Left lung (tissue), 10 donors: ENCODE data around the gene UNC13D. TPM values are rescaled to one million over a fixed set of nuclear protein-coding genes. Genes with fewer than 3 reads are reported as not detected.
"Not testable (repeated sequence)": the region's sequence is repeated elsewhere in the genome, so short reads cannot be mapped to it uniquely, and the experiment has no call there.

Source experiments
- ATAC-seq: fragments of 200-7000 bp; cut with Tn5 transposase; one replicate; pipeline ENCODE4 v1.9.1; 2020; ENCODE audit warnings: moderate library complexity
- DNase-seq, 4 donors: peaks; one replicate each; pipeline ENCODE4 v3.0.0-alpha.2; 2013 to 2020
- H3K27ac ChIP-seq, 2 donors: fragments of 200-600 bp; sonication (generic) in 1 of 2; one replicate each; pipeline versions ENCODE4 v1.5.0 to v1.8.0; 2020 to 2021
- H3K27me3 ChIP-seq, 2 donors: fragments of 200-600 bp; sonication (generic) in 1 of 2; one replicate each; pipeline versions ENCODE4 v1.5.0 to v1.8.0; 2020 to 2021
- H3K36me3 ChIP-seq, 2 donors: fragments of 200-600 bp; sonication (generic) in 1 of 2; one replicate each; pipeline versions ENCODE4 v1.5.0 to v1.8.0; 2020 to 2021
- H3K4me1 ChIP-seq, 2 donors: fragments of 200-600 bp; one replicate each; pipeline ENCODE4 v1.8.0; 2021
- H3K4me3 ChIP-seq, 2 donors: fragments of 200-600 bp; sonication (generic) in 1 of 2; one replicate each; pipeline versions ENCODE4 v1.5.0 to v1.8.0; 2020 to 2021; ENCODE audit warnings: mild to moderate bottlenecking in 1 of 2
- H3K9me3 ChIP-seq, 2 donors: fragments of 200-600 bp; sonication (generic) in 1 of 2; one replicate each; pipeline versions ENCODE4 v1.5.0 to v1.8.0; 2020 to 2021
- CTCF ChIP-seq, 2 donors: fragments of 200-600 bp; sonication (generic) in 1 of 2; IDR thresholded peaks; one replicate each; pipeline versions ENCODE4 v1.5.0 to v1.8.0; 2021; ENCODE audit warnings: antibody characterized with exemption in 2 of 2
- intact Hi-C, 2 donors: fragments of 100-400 bp; cut with DNase I; formaldehyde crosslinking; loops; one replicate each; pipeline versions ENCODE4 v1.11.2 to v1.14.2; 2022
- polyA plus RNA-seq, 6 donors: library from polyadenylated mRNA; unstranded; fragments of 120-200 nt; gene quantifications; one replicate each; pipeline ENCODE4 v1.2.1, GENCODE V29; 2013; ENCODE audit not compliant: insufficient read length in 6 of 6
- total RNA-seq, 2 donors: library from RNA; stranded (reverse); fragmentation: NEBNext Ultra II Directional; extraction: Animal tissue kit (Norgen Biotek cat#: 25700); gene quantifications; one replicate each; pipeline ENCODE4 v1.2.1, GENCODE V29; 2021
- donor health status: DM: no; HTN: yes; CAD: no.
- donor health status: DM: no; HTN: no; CAD: no.

Gene UNC13D
- total and polyA plus RNA-seq, 8 donors: 24.9 to 91.4 (median 40.1) TPM

GRCh38 chr17:75813081-75814020 is 30.9 kb downstream of the UNC13D start:
- no peak overlapping the region for H3K4me3 ChIP-seq
- intact Hi-C loops: no loop called here
- H3K9me3 ChIP-seq: no peaks in the 10 kb centered on the region
- DNase-seq (peak in 1 of 4 donors; percentile 71), ATAC-seq (no peak)
- H3K27me3 ChIP-seq: no peaks in the 10 kb centered on the region
- no peak overlapping the region for H3K27ac ChIP-seq
- no peak for TF ChIP-seq CTCF (IDR thresholded peaks at IDR 0.05)
- peaks cover 0 to 88% of the 10 kb centered on the region in 2 donors for H3K36me3 ChIP-seq
- H3K4me1 ChIP-seq: no peaks in the 10 kb centered on the region

- TF ChIP-seq CTCF (IDR thresholded peaks at IDR 0.05): no peak
- Histone ChIP-seq H3K27me3 (no peaks in the 10 kb centered on the region), H3K36me3 (peaks cover 0 to 78% of the 10 kb centered on the region in 2 donors), H3K4me3 (no peak overlapping the region), H3K4me1 (no peaks in the 10 kb centered on the region), H3K27ac (no peak overlapping the region), H3K9me3 (no peaks in the 10 kb centered on the region)
- ATAC-seq (no peak), DNase-seq (peak in 1 of 4 donors; percentile 51)
- intact Hi-C loops: no loop called here
Observed at GRCh38 chr17:75812096-75813013, 31.8 kb downstream of the UNC13D start.

- no peak for TF ChIP-seq CTCF (IDR thresholded peaks at IDR 0.05)
- intact Hi-C loops: no loop called here
Observed at GRCh38 chr17:75811174-75811573, 33.0 kb downstream of the UNC13D start.

GRCh38 chr17:75810756-75811155 is 33.4 kb downstream of the UNC13D start:
- peaks cover 0 to 62% of the 10 kb centered on the region in 2 donors for H3K36me3 ChIP-seq
- H3K9me3 ChIP-seq, ATAC-seq, H3K4me3 ChIP-seq, H3K4me1 ChIP-seq, DNase-seq, H3K27me3 ChIP-seq, intact Hi-C loops, H3K27ac ChIP-seq: not testable (repeated sequence)

More at GRCh38 chr17:75811174-75811573, 33.0 kb downstream of the UNC13D start:
- Histone ChIP-seq H3K27me3 (no peaks in the 10 kb centered on the region), H3K9me3 (no peaks in the 10 kb centered on the region), H3K36me3 (peaks cover 0 to 66% of the 10 kb centered on the region in 2 donors), H3K27ac (no peak overlapping the region), H3K4me1 (no peaks in the 10 kb centered on the region), H3K4me3 (no peak overlapping the region)
- ATAC-seq (no peak), DNase-seq (peak in 1 of 4 donors; percentile 31)

- intact Hi-C loops: no loop called here
- Histone ChIP-seq H3K27me3 (no peaks in the 10 kb centered on the region), H3K4me3 (no peak overlapping the region), H3K36me3 (peaks cover 0 to 58% of the 10 kb centered on the region in 2 donors), H3K9me3 (no peaks in the 10 kb centered on the region), H3K27ac (no peak overlapping the region), H3K4me1 (no peaks in the 10 kb centered on the region)
- no peak for ATAC-seq
- no peak for DNase-seq
- TF ChIP-seq CTCF (IDR thresholded peaks at IDR 0.05): no peak
Observed at GRCh38 chr17:75810216-75810615, 34.0 kb downstream of the UNC13D start.
